H9 (cell line): ENCODE results near the gene ZBP1. TPM values are rescaled to one million over a fixed set of nuclear protein-coding genes. Genes with fewer than 3 reads are reported as not detected.

Experiments
- DNase-seq: peaks from one replicate; pipeline ENCODE4 v3.0.0-alpha.2; 2017
- H2AFZ ChIP-seq: one replicate; pipeline ENCODE4 v1.6.1; 2013; ENCODE audit warnings: mild to moderate bottlenecking, low read length, control low read depth, moderate library complexity
- H2AK5ac ChIP-seq: 2 replicates; pipeline ENCODE4 v1.6.1; 2013; ENCODE audit warnings: low read length, control low read depth, mixed read lengths; ENCODE audit not compliant: insufficient read length
- H2BK120ac ChIP-seq: one replicate; pipeline ENCODE4 v1.6.1; 2013; ENCODE audit warnings: low read depth, mild to moderate bottlenecking, low read length, control low read depth, inconsistent platforms; ENCODE audit not compliant: poor library complexity, severe bottlenecking
- H2BK12ac ChIP-seq: 2 replicates; pipeline ENCODE4 v1.6.1; 2013; ENCODE audit warnings: low read length, control low read depth, mixed read lengths, low read depth; ENCODE audit not compliant: insufficient read length
- H2BK15ac ChIP-seq: 2 replicates; pipeline ENCODE4 v1.6.1; 2013; ENCODE audit warnings: low read depth, low read length, control low read depth
- H2BK20ac ChIP-seq: one replicate; pipeline ENCODE4 v1.6.1; 2013; ENCODE audit warnings: low read depth, mild to moderate bottlenecking, low read length, control low read depth, inconsistent platforms; ENCODE audit not compliant: poor library complexity, severe bottlenecking
- H2BK5ac ChIP-seq: 2 replicates; pipeline ENCODE4 v1.6.1; 2013; ENCODE audit warnings: low read length, control low read depth, mixed read lengths; ENCODE audit not compliant: insufficient read length
- H3K14ac ChIP-seq: 2 replicates; pipeline ENCODE4 v1.6.1; 2013; ENCODE audit warnings: low read length, control low read depth; ENCODE audit not compliant: insufficient read depth
- H3K18ac ChIP-seq: 2 replicates; pipeline ENCODE4 v1.6.1; 2013; ENCODE audit warnings: low read depth, mild to moderate bottlenecking, mixed read lengths, low read length, control low read depth; ENCODE audit not compliant: insufficient read length
- H3K23ac ChIP-seq: 2 replicates; pipeline ENCODE4 v1.6.1; 2013; ENCODE audit warnings: low read length, control low read depth, mixed read lengths, low read depth; ENCODE audit not compliant: insufficient read length
- H3K23me2 ChIP-seq: 2 replicates; pipeline ENCODE4 v1.6.1; 2013; ENCODE audit warnings: low read depth, mild to moderate bottlenecking, mixed read lengths, low read length, control low read depth; ENCODE audit not compliant: insufficient read length, poor library complexity, severe bottlenecking
- H3K27ac ChIP-seq: 2 replicates; pipeline ENCODE4 v1.5.1; 2013; ENCODE audit warnings: low read length, control low read depth, mixed read lengths, low read depth; ENCODE audit not compliant: insufficient read length
- H3K27me3 ChIP-seq: 2 replicates; pipeline ENCODE4 v1.6.1; 2013; ENCODE audit warnings: low read length, control low read depth, inconsistent platforms; ENCODE audit not compliant: insufficient read depth
- H3K4ac ChIP-seq: 2 replicates; pipeline ENCODE4 v1.6.1; 2013; ENCODE audit warnings: low read depth, mild to moderate bottlenecking, control low read depth, inconsistent platforms, low read length, moderate library complexity
- H3K4me1 ChIP-seq: 2 replicates; pipeline ENCODE4 v1.6.1; 2013; ENCODE audit warnings: low read length, control low read depth, inconsistent platforms; ENCODE audit not compliant: insufficient read depth
- H3K4me2 ChIP-seq: 2 replicates; pipeline ENCODE4 v1.6.1; 2013; ENCODE audit warnings: low read length, control low read depth, mixed read lengths; ENCODE audit not compliant: insufficient read length, insufficient read depth
- H3K56ac ChIP-seq: 2 replicates; pipeline ENCODE4 v1.6.1; 2013; ENCODE audit warnings: low read depth, mild to moderate bottlenecking, mixed read lengths, low read length, control low read depth; ENCODE audit not compliant: insufficient read length
- H3K79me1 ChIP-seq: 2 replicates; pipeline ENCODE4 v1.6.1; 2013; ENCODE audit warnings: low read depth, mild to moderate bottlenecking, moderate library complexity, low read length, control low read depth, inconsistent platforms; ENCODE audit not compliant: insufficient read depth, poor library complexity, severe bottlenecking
- H3K79me2 ChIP-seq: 2 replicates; pipeline ENCODE4 v1.6.1; 2013; ENCODE audit warnings: low read length, control low read depth, inconsistent platforms; ENCODE audit not compliant: insufficient read depth
- H3K9ac ChIP-seq: 2 replicates; pipeline ENCODE4 v1.6.1; 2013; ENCODE audit warnings: low read length, control low read depth, mixed read lengths; ENCODE audit not compliant: insufficient read length; ENCODE audit errors: extremely low read depth
- H3K9me3 ChIP-seq: one replicate; pipeline ENCODE4 v1.6.1; 2013; ENCODE audit warnings: low read depth, low read length, inconsistent platforms; ENCODE audit not compliant: control insufficient read depth
- H3T11ph ChIP-seq: one replicate; pipeline ENCODE4 v1.6.1; 2013; ENCODE audit warnings: mild to moderate bottlenecking, low read length, control low read depth, inconsistent platforms
- H4K20me1 ChIP-seq: one replicate; pipeline ENCODE4 v1.6.1; 2013; ENCODE audit not compliant: control insufficient read depth, insufficient read length, insufficient read depth
- H4K5ac ChIP-seq: 2 replicates; pipeline ENCODE4 v1.6.1; 2013; ENCODE audit warnings: low read depth, mild to moderate bottlenecking, mixed read lengths, low read length, control low read depth; ENCODE audit not compliant: insufficient read length
- H4K8ac ChIP-seq: replicated peaks from 2 replicates; pipeline ENCODE4 v1.6.1; 2013; ENCODE audit warnings: low read length, control low read depth, mixed read lengths, low read depth; ENCODE audit not compliant: insufficient read length
- H4K91ac ChIP-seq: 2 replicates; pipeline ENCODE4 v1.6.1; 2013; ENCODE audit warnings: low read depth, mild to moderate bottlenecking, moderate library complexity, mixed read lengths, low read length, control low read depth; ENCODE audit not compliant: insufficient read length
- H3K27ac Mint-ChIP-seq, 3 experiments: 2 replicates in 2 of 3; 3 replicates in 1 of 3; pipeline ENCODE4 v1.8.0; 2020 to 2021; ENCODE audit warnings: mixed read lengths in 3 of 3, mild to moderate bottlenecking in 1 of 3, moderate library complexity in 1 of 3
- H3K27me3 Mint-ChIP-seq: 2 replicates; pipeline ENCODE4 v1.8.0; 2021; ENCODE audit warnings: low read depth, mild to moderate bottlenecking, moderate library complexity, mixed read lengths
- H3K36me3 Mint-ChIP-seq, 3 experiments: 2 replicates in 2 of 3; 3 replicates in 1 of 3; pipeline ENCODE4 v1.8.0; 2020 to 2021; ENCODE audit warnings: low read depth in 3 of 3, mixed read lengths in 3 of 3; ENCODE audit not compliant: insufficient read depth in 1 of 3
- H3K4me1 Mint-ChIP-seq, 2 experiments: 2 replicates each; pipeline ENCODE4 v1.8.0; 2020; ENCODE audit warnings: mixed read lengths in 2 of 2
- H3K4me3 Mint-ChIP-seq, 2 experiments: 2 replicates in 1 of 2; 3 replicates in 1 of 2; pipeline ENCODE4 v1.8.0; 2020 to 2021; ENCODE audit warnings: mild to moderate bottlenecking in 2 of 2, mixed read lengths in 2 of 2, moderate library complexity in 1 of 2
- H3K9me3 Mint-ChIP-seq, 2 experiments: 2 replicates in 1 of 2; 3 replicates in 1 of 2; pipeline ENCODE4 v1.8.0; 2020; ENCODE audit warnings: mild to moderate bottlenecking in 2 of 2, mixed read lengths in 2 of 2, moderate library complexity in 1 of 2
- CTCF ChIP-seq: fragments of 200-600 bp; sonication (generic); conservative IDR thresholded peaks from 3 replicates; pipeline ENCODE4 v1.8.0; 2021; ENCODE audit warnings: antibody characterized with exemption, mild to moderate bottlenecking
- WGBS: extraction: QIAGEN DNeasy Blood & Tissue Kit; methylation state at CpG from one replicate; pipeline ENCODE4 v1.1.7; 2013; ENCODE audit warnings: missing lambda C conversion rate, low lambda C conversion rate, mixed read lengths; ENCODE audit not compliant: insufficient read length; ENCODE audit errors: extremely low coverage; 5-methylcytosine and 5-hydroxymethylcytosine counted together
- total RNA-seq: library from RNA; stranded (reverse); gene quantifications from 2 replicates; pipeline ENCODE4 v1.2.1, GENCODE V29; 2021

The ZBP1 gene
- total RNA-seq, 1 experiment from 2014 or later, result not detected

DNA sequence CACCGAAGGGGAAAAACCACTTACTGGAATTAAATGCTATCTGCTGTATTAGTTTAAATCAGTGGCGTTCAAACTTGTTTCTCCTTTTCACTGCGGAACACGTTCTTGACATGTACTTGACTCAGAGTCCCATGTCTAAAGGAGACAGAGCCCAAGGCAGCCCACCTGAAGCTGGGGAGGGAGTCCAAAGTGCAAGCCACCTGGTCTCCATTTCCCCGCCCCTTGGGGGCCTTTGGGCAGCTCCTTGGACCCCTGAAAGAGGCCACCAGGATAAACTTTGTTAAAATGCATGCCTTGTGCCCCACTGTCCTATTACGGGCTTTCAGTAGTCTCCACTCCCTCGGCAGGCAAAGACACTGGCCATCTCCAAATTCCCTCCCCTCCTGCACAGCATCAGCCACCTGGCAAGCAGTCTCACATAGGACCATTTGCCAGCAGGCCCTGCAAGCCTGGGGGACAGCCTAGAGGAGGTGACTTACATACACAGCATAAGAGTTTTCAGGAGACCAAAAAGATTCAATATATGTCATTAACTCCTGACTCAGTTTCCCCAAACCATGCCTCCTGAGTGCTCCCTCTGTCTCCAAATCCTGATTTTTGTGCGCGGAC, 52.7 kb downstream of the ZBP1 start:
- no peaks in the 10 kb centered on the region for H3K79me2 ChIP-seq
- no peak overlapping the region for H3K14ac ChIP-seq

More for the DNA sequence above, 52.7 kb downstream of the ZBP1 start:
- Histone ChIP-seq H2AFZ (no peak overlapping the region), H2BK12ac (no peak overlapping the region), H3K56ac (no peak overlapping the region), H3K27me3 (no peaks in the 10 kb centered on the region), H3K23me2 (no peaks in the 10 kb centered on the region), H3K79me1 (no peaks in the 10 kb centered on the region), H2BK5ac (no peak overlapping the region), H2BK20ac (no peak overlapping the region), H3K27ac (no peak overlapping the region), H3K18ac (no peak overlapping the region), H4K8ac (no peak overlapping the region), H2AK5ac (no peak overlapping the region), H3K4ac (no peak overlapping the region), H3K9ac (no peak overlapping the region), H4K5ac (no peak overlapping the region), H2BK15ac (no peak overlapping the region), H3K4me2 (no peak overlapping the region), H3K9me3 (no peaks in the 10 kb centered on the region), H3T11ph (no peak overlapping the region), H3K23ac (no peak overlapping the region), H4K91ac (no peak overlapping the region), H4K20me1 (no peaks in the 10 kb centered on the region), H3K4me1 (no peaks in the 10 kb centered on the region), H2BK120ac (no peak overlapping the region)
- Mint-ChIP-seq H3K4me1 (no peaks in the 10 kb centered on the region), H3K27me3 (peaks cover 18% of the 10 kb centered on the region), H3K27ac (no peak overlapping the region), H3K4me3 (no peak overlapping the region), H3K9me3 (no peaks in the 10 kb centered on the region), H3K36me3 (no peaks in the 10 kb centered on the region; a peak in 1 of 7 replicates)
- DNase-seq, result no peak
- no peak for TF ChIP-seq CTCF
- WGBS, result no CpG with 5 or more reads among the region's 9 CpGs
